ENCODE measurements around the gene ZBTB16.

The ZBTB16 gene

GRCh38 chr11:114154271-114155047 lies 94.9 kb downstream of the ZBTB16 start:
- no peak overlapping the region for H3K4me3 ChIP-seq (ENCODE audit: low read depth, low read length)
- no peak overlapping the region for H3K4me2 ChIP-seq (ENCODE audit: low read length)
- TF ChIP-seq CTCF (IDR thresholded peaks at IDR 0.05), result no peak
- H3K27me3 ChIP-seq (ENCODE audit: control insufficient read depth, insufficient read depth, low read length), result no peaks in the 10 kb centered on the region
- H3K36me3 ChIP-seq (ENCODE audit: control insufficient read depth, insufficient read depth, low read length), result no peaks in the 10 kb centered on the region
- H3K79me2 ChIP-seq, result peaks cover 18% of the 10 kb centered on the region
- H3K27ac ChIP-seq, result peak overlapping the region; percentile 51
- H2AFZ ChIP-seq, result no peak overlapping the region
- no peak overlapping the region for H3K9ac ChIP-seq
- no peaks in the 10 kb centered on the region for H3K9me3 ChIP-seq (ENCODE audit: control insufficient read depth, low read length)
- H3K4me1 ChIP-seq, result peaks cover 36% of the 10 kb centered on the region

GRCh38 chr11:114155116-114155515 lies 95.6 kb downstream of the ZBTB16 start:
- H2AFZ ChIP-seq, result no peak overlapping the region
- H3K27me3 ChIP-seq (ENCODE audit: control insufficient read depth, insufficient read depth, low read length), result no peaks in the 10 kb centered on the region
- H3K9ac ChIP-seq, result no peak overlapping the region
- no peak overlapping the region for H3K4me3 ChIP-seq (ENCODE audit: low read depth, low read length)
- H3K4me2 ChIP-seq (ENCODE audit: low read length), result no peak overlapping the region
- no peaks in the 10 kb centered on the region for H3K36me3 ChIP-seq (ENCODE audit: control insufficient read depth, insufficient read depth, low read length)
- no peak for TF ChIP-seq CTCF (IDR thresholded peaks at IDR 0.05)
- peaks cover 38% of the 10 kb centered on the region for H3K4me1 ChIP-seq
- H3K27ac ChIP-seq, result peak overlapping the region; percentile 51
- no peaks in the 10 kb centered on the region for H3K9me3 ChIP-seq (ENCODE audit: control insufficient read depth, low read length)
- H3K79me2 ChIP-seq, result peaks cover 18% of the 10 kb centered on the region

- Histone ChIP-seq H3K27ac (no peak overlapping the region), H3K4me2 (ENCODE audit: low read length) (no peak overlapping the region), H3K79me2 (peaks cover 19% of the 10 kb centered on the region), H2AFZ (no peak overlapping the region), H3K9ac (no peak overlapping the region), H3K36me3 (ENCODE audit: control insufficient read depth, insufficient read depth, low read length) (no peaks in the 10 kb centered on the region), H3K4me3 (ENCODE audit: low read depth, low read length) (no peak overlapping the region), H3K9me3 (ENCODE audit: control insufficient read depth, low read length) (no peaks in the 10 kb centered on the region), H3K27me3 (ENCODE audit: control insufficient read depth, insufficient read depth, low read length) (no peaks in the 10 kb centered on the region), H3K4me1 (peaks cover 46% of the 10 kb centered on the region)
- no peak for TF ChIP-seq CTCF (IDR thresholded peaks at IDR 0.05)
Observed at GRCh38 chr11:114156131-114156581, 96.6 kb downstream of the ZBTB16 start.

- H3K27ac ChIP-seq, result no peak overlapping the region
- H2AFZ ChIP-seq, result no peak overlapping the region
- H3K9me3 ChIP-seq (ENCODE audit: control insufficient read depth, low read length), result no peaks in the 10 kb centered on the region
- peaks cover 21% of the 10 kb centered on the region for H3K79me2 ChIP-seq
- H3K4me1 ChIP-seq, result peaks cover 50% of the 10 kb centered on the region
- H3K27me3 ChIP-seq (ENCODE audit: control insufficient read depth, insufficient read depth, low read length), result no peaks in the 10 kb centered on the region
- H3K4me2 ChIP-seq (ENCODE audit: low read length), result no peak overlapping the region
- no peaks in the 10 kb centered on the region for H3K36me3 ChIP-seq (ENCODE audit: control insufficient read depth, insufficient read depth, low read length)
- no peak overlapping the region for H3K9ac ChIP-seq
- TF ChIP-seq CTCF (IDR thresholded peaks at IDR 0.05), result no peak
- no peak overlapping the region for H3K4me3 ChIP-seq (ENCODE audit: low read depth, low read length)
Observed at GRCh38 chr11:114156782-114157181, 97.3 kb downstream of the ZBTB16 start.

Measured in parathyroid adenoma (tissue), 2 donors.